RPMI8226 (cell line): ENCODE results near the gene NBL1.

Experiments
- DNase-seq: peaks from one replicate; pipeline ENCODE4 v3.0.0-alpha.2; 2015

NBL1 gene

GRCh38 chr1:19705464-19705863 lies 61.4 kb downstream of the NBL1 start:
- DNase-seq: no peak

GRCh38 chr1:19706136-19706535 lies 62.0 kb downstream of the NBL1 start:
- DNase-seq: no peak
